ENCODE measurements around the gene ASL. TPM values are rescaled to one million over a fixed set of nuclear protein-coding genes. Genes with fewer than 3 reads are reported as not detected.
"Not testable (repeated sequence)": the region's sequence is repeated elsewhere in the genome, so short reads cannot be mapped to it uniquely, and the experiment has no call there.

The ASL gene
- total RNA-seq, 4 donors from 2014 or later: 10.5 to 36.3 (median 23.2) TPM

DNA sequence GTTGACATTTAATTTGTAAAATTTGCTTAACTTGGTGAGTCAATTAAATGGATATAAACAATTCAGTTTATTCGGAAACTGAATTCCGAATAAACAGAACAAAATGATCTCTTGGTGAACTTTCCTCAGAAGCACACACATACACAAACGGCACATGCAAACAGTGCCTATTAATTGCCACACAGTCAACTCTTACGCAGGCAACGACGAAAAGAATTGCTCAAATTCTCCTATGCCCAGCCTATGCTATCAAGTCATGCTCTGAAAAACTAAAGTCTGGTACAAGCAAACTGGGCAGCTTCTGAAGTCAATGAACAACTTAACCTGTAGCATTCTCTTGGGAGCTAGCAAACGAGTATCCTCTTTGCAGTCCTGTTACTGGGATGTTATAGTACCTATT, 38.8 kb upstream of the ASL start:
- no peaks in the 10 kb centered on the region for H3K4me1 ChIP-seq
- H3K9me3 ChIP-seq: no peaks in the 10 kb centered on the region
- H3K27ac ChIP-seq: no peak overlapping the region
- H3K4me3 ChIP-seq: no peak overlapping the region
- 86 to 92% methylated on average over 7 of the region's 7 CpGs for WGBS, 2 donors (ENCODE audit: low coverage in 1 of 2)
- TF ChIP-seq EP300 (IDR thresholded peaks at IDR 0.05) (no peak), POLR2AphosphoS5 (IDR thresholded peaks at IDR 0.05) (peak; percentile 33), POLR2A (IDR thresholded peaks at IDR 0.05) (no peak)
- no peaks in the 10 kb centered on the region for H3K36me3 ChIP-seq
- ATAC-seq: no peak
- no peaks in the 10 kb centered on the region for H3K27me3 ChIP-seq

DNA sequence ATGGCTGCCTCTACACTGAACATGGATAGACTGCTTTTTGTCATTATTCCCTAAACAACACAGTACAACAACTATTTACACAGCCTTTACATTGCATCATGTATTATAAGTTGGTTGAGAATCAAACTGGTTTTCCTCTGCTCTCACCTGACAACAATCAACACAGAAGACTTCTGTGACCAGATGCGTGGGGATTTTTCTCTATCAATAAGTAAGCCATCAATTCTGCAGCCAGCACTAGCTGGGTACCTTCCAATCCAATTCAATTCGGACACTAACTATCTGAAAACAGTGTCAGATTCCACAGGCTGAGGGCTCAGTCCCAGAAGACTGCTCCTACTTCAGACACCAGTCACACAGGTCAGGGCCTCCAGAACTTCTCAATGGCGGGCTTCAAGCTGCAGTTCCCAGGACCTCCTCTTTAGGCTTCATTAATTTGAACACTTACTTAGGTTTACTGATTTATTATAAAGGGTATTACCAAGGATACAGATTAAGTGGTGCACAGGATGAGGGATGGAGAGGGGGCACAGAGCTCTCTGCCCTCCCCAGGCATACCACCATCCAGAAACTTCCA, 36.4 kb upstream of the ASL start:
- 60 to 86% methylated on average over 2 of the region's 3 CpGs for WGBS, 2 donors (ENCODE audit: low coverage in 1 of 2)
- no peak overlapping the region for H3K4me3 ChIP-seq
- ATAC-seq: no peak
- no peak overlapping the region for H3K27ac ChIP-seq
- no peaks in the 10 kb centered on the region for H3K36me3 ChIP-seq
- H3K27me3 ChIP-seq: no peaks in the 10 kb centered on the region
- no peaks in the 10 kb centered on the region for H3K9me3 ChIP-seq
- TF ChIP-seq, protein P1, sequence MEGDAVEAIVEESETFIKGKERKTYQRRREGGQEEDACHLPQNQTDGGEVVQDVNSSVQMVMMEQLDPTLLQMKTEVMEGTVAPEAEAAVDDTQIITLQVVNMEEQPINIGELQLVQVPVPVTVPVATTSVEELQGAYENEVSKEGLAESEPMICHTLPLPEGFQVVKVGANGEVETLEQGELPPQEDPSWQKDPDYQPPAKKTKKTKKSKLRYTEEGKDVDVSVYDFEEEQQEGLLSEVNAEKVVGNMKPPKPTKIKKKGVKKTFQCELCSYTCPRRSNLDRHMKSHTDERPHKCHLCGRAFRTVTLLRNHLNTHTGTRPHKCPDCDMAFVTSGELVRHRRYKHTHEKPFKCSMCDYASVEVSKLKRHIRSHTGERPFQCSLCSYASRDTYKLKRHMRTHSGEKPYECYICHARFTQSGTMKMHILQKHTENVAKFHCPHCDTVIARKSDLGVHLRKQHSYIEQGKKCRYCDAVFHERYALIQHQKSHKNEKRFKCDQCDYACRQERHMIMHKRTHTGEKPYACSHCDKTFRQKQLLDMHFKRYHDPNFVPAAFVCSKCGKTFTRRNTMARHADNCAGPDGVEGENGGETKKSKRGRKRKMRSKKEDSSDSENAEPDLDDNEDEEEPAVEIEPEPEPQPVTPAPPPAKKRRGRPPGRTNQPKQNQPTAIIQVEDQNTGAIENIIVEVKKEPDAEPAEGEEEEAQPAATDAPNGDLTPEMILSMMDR (IDR thresholded peaks at IDR 0.05): no peak
- TF ChIP-seq POLR2A (IDR thresholded peaks at IDR 0.05) (no peak), EP300 (IDR thresholded peaks at IDR 0.05) (no peak), POLR2AphosphoS5 (IDR thresholded peaks at IDR 0.05) (no peak)
- peaks cover 0 to 9% (median 4%) of the 10 kb centered on the region in 3 donors for H3K4me1 ChIP-seq

DNA sequence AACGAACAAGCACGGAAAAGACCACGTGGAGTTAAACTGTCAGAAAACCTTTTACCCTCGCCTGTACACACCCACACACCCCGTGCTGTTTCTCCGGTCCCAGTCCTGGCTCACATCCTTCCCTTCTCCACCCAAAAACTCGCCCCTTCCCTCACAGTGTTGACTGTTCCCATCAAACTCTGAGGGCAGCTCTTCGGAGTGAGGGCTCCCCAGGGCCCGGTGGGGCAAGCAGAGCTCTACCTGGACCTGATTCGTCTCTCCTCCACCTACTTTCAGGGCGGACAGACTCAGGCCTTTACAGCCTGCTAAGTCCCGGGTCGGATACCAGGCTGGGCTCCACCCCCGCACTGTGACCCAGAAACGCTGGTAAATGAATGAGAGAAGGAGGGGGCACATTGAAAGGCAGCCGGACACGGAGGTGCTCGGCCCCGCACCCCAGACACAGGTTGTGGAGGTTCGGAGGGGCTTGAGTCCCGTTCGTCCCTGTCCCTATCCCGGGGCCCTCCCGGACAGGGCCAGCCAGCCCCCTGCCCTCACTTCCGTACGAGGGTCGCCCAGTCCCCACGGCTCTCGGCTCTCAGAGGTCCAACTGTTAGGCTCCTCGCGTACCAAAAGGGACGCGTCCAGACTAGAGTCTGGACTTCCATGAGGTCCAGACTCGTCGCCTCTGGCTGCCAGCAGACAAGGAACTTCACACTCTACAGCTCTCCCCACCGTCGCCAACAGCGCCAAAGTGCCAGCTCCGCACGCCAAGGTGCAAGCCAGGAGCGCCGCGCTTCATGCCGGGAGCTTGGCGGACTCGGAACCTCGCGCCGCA, 31.7 kb upstream of the ASL start:
- ATAC-seq: peak; percentile 71
- Histone ChIP-seq H3K9me3 (no peaks in the 10 kb centered on the region), H3K4me1 (peaks cover 0 to 15% (median 4%) of the 10 kb centered on the region in 3 donors), H3K4me3 (peak overlapping the region; percentile 2 to 55), H3K27ac (peak overlapping the region in 1 of 4 donors; percentile 44), H3K27me3 (no peaks in the 10 kb centered on the region), H3K36me3 (no peaks in the 10 kb centered on the region)
- WGBS, 2 donors (ENCODE audit: low coverage in 1 of 2): 14 to 22% methylated on average over 7 of the region's 49 CpGs
- TF ChIP-seq, protein P1 (IDR thresholded peaks at IDR 0.05): no peak
- TF ChIP-seq EP300 (IDR thresholded peaks at IDR 0.05) (no peak), POLR2A (IDR thresholded peaks at IDR 0.05) (no peak), POLR2AphosphoS5 (IDR thresholded peaks at IDR 0.05) (no peak)

DNA sequence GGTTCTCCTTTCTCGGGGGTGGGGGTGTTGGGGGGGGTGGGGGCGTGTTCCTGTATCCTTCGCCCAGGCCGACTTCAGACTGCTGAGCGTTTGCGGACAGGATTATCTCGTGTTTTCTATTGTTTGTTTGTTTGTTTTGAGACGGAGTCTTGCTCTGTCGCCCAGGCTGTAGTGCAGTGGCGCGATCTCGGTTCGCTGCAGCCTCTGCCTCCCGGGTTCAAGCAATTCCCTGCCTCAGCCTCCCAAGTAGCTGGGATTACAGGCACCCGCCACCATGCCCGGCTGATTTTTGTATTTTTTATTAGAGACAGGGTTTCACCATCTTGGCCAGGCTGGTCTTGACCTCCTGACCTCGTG, 31.1 kb upstream of the ASL start:
- H3K9me3 ChIP-seq, H3K27me3 ChIP-seq, H3K36me3 ChIP-seq, H3K27ac ChIP-seq, ATAC-seq: not testable (repeated sequence)
- peak overlapping the region; percentile 2 to 55 for H3K4me3 ChIP-seq
- WGBS, 2 donors (ENCODE audit: low coverage in 1 of 2): 40 to 44% methylated on average over 1 to 2 of the region's 17 CpGs
- peaks cover 0 to 15% (median 4%) of the 10 kb centered on the region in 3 donors for H3K4me1 ChIP-seq

DNA sequence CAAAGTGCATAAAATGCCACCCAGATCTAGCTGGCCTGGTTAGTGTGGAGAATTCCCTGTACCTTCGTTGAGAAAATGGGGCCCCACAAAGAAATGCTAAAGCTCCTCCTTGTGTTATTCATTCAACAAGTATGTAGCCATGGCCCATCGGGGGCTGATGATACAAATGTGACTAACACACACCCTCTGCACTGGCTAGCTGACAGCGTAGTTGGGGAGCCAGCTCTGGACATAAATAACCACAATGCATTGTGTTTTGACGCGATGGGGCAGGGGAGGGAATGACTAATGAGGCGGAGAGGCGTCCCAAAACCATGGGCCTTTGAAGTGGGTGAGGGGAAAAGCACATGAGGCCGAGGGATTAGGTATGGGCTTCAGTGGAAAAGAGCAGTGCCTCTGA, 28.2 kb upstream of the ASL start:
- TF ChIP-seq EP300 (IDR thresholded peaks at IDR 0.05) (no peak), POLR2AphosphoS5 (IDR thresholded peaks at IDR 0.05) (no peak), POLR2A (IDR thresholded peaks at IDR 0.05) (no peak)
- TF ChIP-seq, protein P1 (IDR thresholded peaks at IDR 0.05): no peak
- Histone ChIP-seq H3K9me3 (no peaks in the 10 kb centered on the region), H3K4me1 (peaks cover 0 to 15% (median 4%) of the 10 kb centered on the region in 3 donors), H3K27ac (no peak overlapping the region), H3K27me3 (no peaks in the 10 kb centered on the region), H3K36me3 (no peaks in the 10 kb centered on the region), H3K4me3 (no peak overlapping the region)
- 55 to 60% methylated on average over 7 to 8 of the region's 8 CpGs for WGBS, 2 donors (ENCODE audit: low coverage in 1 of 2)
- ATAC-seq: no peak

DNA sequence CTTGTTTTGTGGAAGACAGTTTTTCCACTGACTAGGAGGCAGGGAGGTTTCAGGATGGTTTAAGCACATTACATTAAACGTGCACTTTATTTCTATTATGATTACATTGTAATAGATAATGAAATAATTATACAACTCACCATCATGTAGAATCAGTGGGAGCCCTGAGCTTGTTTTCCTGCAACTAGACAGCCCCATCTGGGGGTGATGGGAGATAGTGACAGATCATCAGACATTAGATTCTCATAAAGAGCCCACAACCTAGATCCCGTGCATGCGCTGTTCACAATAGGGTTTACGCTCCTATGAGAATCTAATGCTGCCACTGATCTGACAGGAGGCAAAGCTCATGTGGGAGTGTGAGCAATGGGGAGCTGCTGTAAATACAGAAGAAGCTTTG, 25.7 kb upstream of the ASL start:
- H3K4me3 ChIP-seq, H3K9me3 ChIP-seq, H3K4me1 ChIP-seq, H3K36me3 ChIP-seq, ATAC-seq, H3K27ac ChIP-seq, H3K27me3 ChIP-seq: not testable (repeated sequence)
- WGBS, 2 donors (ENCODE audit: low coverage in 1 of 2): 60 to 67% methylated on average over 2 to 4 of the region's 4 CpGs

Data from gastroesophageal sphincter (tissue), 4 donors.